Fibroblast of the aortic adventitia (primary cell): ENCODE data around the gene GDF15. TPM values are rescaled to one million over a fixed set of nuclear protein-coding genes. Genes with fewer than 3 reads are reported as not detected.

Experiments used
- DNase-seq: peaks from one replicate; pipeline ENCODE4 v3.0.0-alpha.2; 2010; ENCODE audit warnings: low read depth
- H3K4me3 ChIP-seq: 2 replicates; pipeline ENCODE4 v1.5.1; 2011; ENCODE audit warnings: low read depth, mild to moderate bottlenecking, control low read depth, low read length, moderate library complexity
- CTCF ChIP-seq: IDR thresholded peaks from 2 replicates; pipeline ENCODE4 v1.5.1; 2011; ENCODE audit warnings: mild to moderate bottlenecking, low read length, control low read depth, inconsistent platforms; ENCODE audit not compliant: insufficient read depth
- total RNA-seq: library from RNA; depleted of rRNA; stranded (reverse); fragments of >200 nt; gene quantifications from 2 replicates; pipeline ENCODE4 v1.2.3, GENCODE V29; 2012; ENCODE audit warnings: low replicate concordance

Gene GDF15
- total RNA-seq, 1 donor, result 23.8 TPM

- no peak for DNase-seq
- TF ChIP-seq CTCF, result no peak
- H3K4me3 ChIP-seq, result no peak overlapping the region
These were observed 5.6 kb downstream of the GDF15 start for GRCh38 chr19:18391509-18392075.

- no peak for DNase-seq
- TF ChIP-seq CTCF, result no peak
- no peak overlapping the region for H3K4me3 ChIP-seq
These were observed 6.5 kb downstream of the GDF15 start for GRCh38 chr19:18392417-18392816.

- TF ChIP-seq CTCF, result no peak
- no peak overlapping the region for H3K4me3 ChIP-seq
- DNase-seq, result no peak
These were observed 7.0 kb downstream of the GDF15 start for GRCh38 chr19:18392926-18393325.

- H3K4me3 ChIP-seq, result no peak overlapping the region
- TF ChIP-seq CTCF, result no peak
- DNase-seq, result no peak
These were observed 7.9 kb downstream of the GDF15 start for GRCh38 chr19:18393836-18394235.

- DNase-seq, result no peak
- H3K4me3 ChIP-seq, result no peak overlapping the region
- no peak for TF ChIP-seq CTCF
These were observed 10.7 kb downstream of the GDF15 start for GRCh38 chr19:18396471-18397241.

GRCh38 chr19:18397242-18398202, 11.6 kb downstream of the GDF15 start, which contains the start of gene LRRC25:
Gene LRRC25, minus strand, starts transcription at chr19:18397622. Its CDS starts 659 bp downstream, at chr19:18396963.
- DNase-seq, result no peak
- H3K4me3 ChIP-seq, result no peak within 1 kb of the TSS
- TF ChIP-seq CTCF, result no peak
